CD14-positive monocyte (primary cell): ENCODE data around the gene CCL18. TPM values are rescaled to one million over a fixed set of nuclear protein-coding genes. Genes with fewer than 3 reads are reported as not detected.

Experiments used
- DNase-seq, 3 donors: peaks; one replicate each; pipeline ENCODE4 v3.0.0-alpha.2; 2011 to 2022
- H2AFZ ChIP-seq: 2 replicates; pipeline ENCODE4 v1.6.0; 2012; ENCODE audit warnings: mild to moderate bottlenecking, low read depth, low read length, inconsistent platforms; ENCODE audit not compliant: insufficient read depth, poor library complexity, severe bottlenecking
- H3K27ac ChIP-seq, 2 donors: 1 replicate in 1 of 2; 2 replicates in 1 of 2; pipeline ENCODE4 v1.5.1; 2012 to 2013; ENCODE audit warnings: low read length in 2 of 2, control low read depth in 1 of 2, inconsistent platforms in 1 of 2, low read depth in 1 of 2, mild to moderate bottlenecking in 1 of 2
- H3K27me3 ChIP-seq, 2 donors: one replicate each; pipeline versions ENCODE4 v1.6.0 to v1.6.1; 2011 to 2013; ENCODE audit warnings: low read length in 2 of 2; ENCODE audit not compliant: control insufficient read depth in 2 of 2, insufficient read depth in 2 of 2
- H3K36me3 ChIP-seq, 2 donors: replicated peaks in 1 of 2; 1 replicate in 1 of 2; 2 replicates in 1 of 2; pipeline versions ENCODE4 v1.5.1 to v1.6.1; 2012 to 2013; ENCODE audit warnings: low read length in 2 of 2, control low read depth in 1 of 2, inconsistent platforms in 1 of 2, mild to moderate bottlenecking in 1 of 2; ENCODE audit not compliant: insufficient read depth in 2 of 2, control insufficient read depth in 1 of 2
- H3K4me1 ChIP-seq, 2 donors: 1 replicate in 1 of 2; 2 replicates in 1 of 2; pipeline versions ENCODE4 v1.5.1 to v1.6.1; 2012 to 2013; ENCODE audit warnings: low read length in 2 of 2, control low read depth in 1 of 2, inconsistent platforms in 1 of 2, mild to moderate bottlenecking in 1 of 2, moderate library complexity in 1 of 2; ENCODE audit not compliant: insufficient read depth in 2 of 2, control insufficient read depth in 1 of 2
- H3K4me2 ChIP-seq: replicated peaks from 2 replicates; pipeline ENCODE3; 2012; ENCODE audit warnings: low read length, moderate library complexity, mild to moderate bottlenecking; ENCODE audit not compliant: poor library complexity, severe bottlenecking; ENCODE audit errors: extremely low read depth
- H3K4me3 ChIP-seq, 3 experiments: fragments of 200-600 bp in 1 of 3; sonication (generic) in 1 of 3; replicated peaks in 1 of 3; 1 replicate in 2 of 3; 2 replicates in 1 of 3; pipeline ENCODE4 v1.5.1; 2011 to 2013; ENCODE audit warnings: low read length in 3 of 3, mild to moderate bottlenecking in 3 of 3, control low read depth in 2 of 3, low read depth in 2 of 3, inconsistent platforms in 1 of 3, moderate library complexity in 1 of 3
- H3K79me2 ChIP-seq: 2 replicates; pipeline ENCODE4 v1.6.0; 2012; ENCODE audit warnings: mild to moderate bottlenecking, control low read depth, inconsistent platforms, low read length, moderate library complexity; ENCODE audit not compliant: insufficient read depth
- H3K9ac ChIP-seq: 2 replicates; pipeline ENCODE4 v1.6.0; 2017; ENCODE audit warnings: low read length, mild to moderate bottlenecking; ENCODE audit not compliant: insufficient read depth, poor library complexity, severe bottlenecking
- H3K9me3 ChIP-seq, 2 donors: replicated peaks in 1 of 2; 1 replicate in 1 of 2; 2 replicates in 1 of 2; pipeline versions ENCODE4 v1.5.1 to v1.6.1; 2012 to 2013; ENCODE audit warnings: low read length in 2 of 2, control low read depth in 1 of 2; ENCODE audit not compliant: control insufficient read depth in 1 of 2, insufficient read depth in 1 of 2
- H4K20me1 ChIP-seq: 2 replicates; pipeline ENCODE4 v1.6.0; 2012; ENCODE audit warnings: mild to moderate bottlenecking, low read length, control low read depth, moderate library complexity; ENCODE audit not compliant: insufficient read depth
- H3K27ac Mint-ChIP-seq, 7 donors: one replicate each; pipeline ENCODE4 v1.8.0; 2020; ENCODE audit warnings: mild to moderate bottlenecking in 7 of 7, mixed read lengths in 7 of 7, moderate library complexity in 6 of 7, inconsistent platforms in 2 of 7
- H3K27me3 Mint-ChIP-seq, 3 donors: one replicate each; pipeline ENCODE4 v1.8.0; 2021 to 2022; ENCODE audit warnings: low read depth in 3 of 3, mild to moderate bottlenecking in 3 of 3, mixed read lengths in 3 of 3, moderate library complexity in 3 of 3, inconsistent platforms in 1 of 3
- H3K36me3 Mint-ChIP-seq, 2 donors: one replicate each; pipeline ENCODE4 v1.8.0; 2020; ENCODE audit warnings: mixed read lengths in 2 of 2, inconsistent platforms in 1 of 2, mild to moderate bottlenecking in 1 of 2
- H3K4me1 Mint-ChIP-seq: one replicate; pipeline ENCODE4 v1.8.0; 2020; ENCODE audit warnings: mild to moderate bottlenecking, mixed read lengths
- H3K4me3 Mint-ChIP-seq, 2 donors: one replicate each; pipeline ENCODE4 v1.8.0; 2020; ENCODE audit warnings: mild to moderate bottlenecking in 2 of 2, mixed read lengths in 2 of 2, moderate library complexity in 1 of 2
- H3K9me3 Mint-ChIP-seq, 7 donors: one replicate each; pipeline ENCODE4 v1.8.0; 2020 to 2022; ENCODE audit warnings: mixed read lengths in 7 of 7, mild to moderate bottlenecking in 6 of 7, moderate library complexity in 6 of 7, inconsistent platforms in 2 of 7
- CTCF ChIP-seq: fragments of 200-600 bp; IDR thresholded peaks from one replicate; pipeline ENCODE4 v1.8.0; 2022; ENCODE audit warnings: antibody characterized with exemption, mild to moderate bottlenecking
- WGBS: methylation state at CpG from one replicate; pipeline ENCODE4 v1.1.5; 2013; ENCODE audit warnings: missing lambda C conversion rate; ENCODE audit not compliant: insufficient coverage; 5-methylcytosine and 5-hydroxymethylcytosine counted together
- intact Hi-C, 2 donors: fragments of 100-400 bp; cut with micrococcal nuclease; formaldehyde crosslinking; loops; one replicate each; pipeline versions ENCODE4 v1.15.0 to v1.15.1; 2023
- polyA plus RNA-seq, 3 donors: library from polyadenylated mRNA; depleted of rRNA in 1 of 3; unstranded in 2 of 3; stranded (reverse) in 1 of 3; fragments of 300-500 nt in 2 of 3; fragments of >200 nt in 1 of 3; fragmentation: Illumina TruSeq in 2 of 3; gene quantifications; 1 replicate in 2 of 3; 2 replicates in 1 of 3; pipeline ENCODE4 v1.2.3, GENCODE V29; 2012 to 2021

Gene CCL18
- polyA plus RNA-seq, 3 donors: not detected

DNA sequence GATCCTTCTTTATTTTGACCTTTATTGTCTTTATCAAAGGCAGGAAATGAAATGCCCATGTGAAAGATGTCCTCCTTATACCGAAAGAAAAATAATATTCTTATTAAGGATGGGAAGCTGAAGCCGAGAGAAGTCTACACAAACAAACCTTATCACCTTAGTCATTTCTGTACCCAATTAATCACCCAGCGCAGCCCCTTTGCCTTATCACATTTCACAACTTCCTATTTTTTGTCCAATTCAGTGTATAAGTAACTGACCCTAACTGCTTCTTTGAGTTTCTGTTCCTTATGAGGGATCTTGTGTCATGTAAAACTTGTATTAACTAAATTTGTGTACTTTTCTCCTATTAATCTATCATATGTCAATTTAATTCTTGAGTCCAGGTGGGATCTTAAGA lies 29.9 kb upstream of the CCL18 start:
- peaks cover 36 to 51% of the 10 kb centered on the region in 2 donors for H3K4me1 ChIP-seq
- Mint-ChIP-seq H3K27me3 (peaks cover 0 to 2% (median 2%) of the 10 kb centered on the region in 3 donors), H3K27ac (peak overlapping the region in 6 of 7 donors; percentile 7 to 47 (median 17)), H3K4me3 (peak overlapping the region in 1 of 2 donors; percentile 49), H3K4me1 (peaks cover 48% of the 10 kb centered on the region), H3K9me3 (peaks cover 0 to 3% (median 0%) of the 10 kb centered on the region in 7 donors), H3K36me3 (no peaks in the 10 kb centered on the region)
- DNase-seq: peak; percentile 69 to 83 (median 74)
- no peaks in the 10 kb centered on the region for H3K27me3 ChIP-seq
- H3K9ac ChIP-seq: no peak overlapping the region
- intact Hi-C loops: loop anchor here in 1 of 2 donors (5.0 kb wide), 1 partner anchor 98 kb away; no protein-coding TSS in a partner anchor
- H3K36me3 ChIP-seq: no peaks in the 10 kb centered on the region
- H3K4me3 ChIP-seq: no peak overlapping the region
- H3K27ac ChIP-seq: peak overlapping the region in 1 of 2 donors; percentile 1
- no peaks in the 10 kb centered on the region for H3K79me2 ChIP-seq
- H4K20me1 ChIP-seq: no peaks in the 10 kb centered on the region
- WGBS: no CpG with 5 or more reads among the region's 3 CpGs
- peak overlapping the region; percentile 38 for H3K4me2 ChIP-seq
- H2AFZ ChIP-seq: no peak overlapping the region
- H3K9me3 ChIP-seq: no peaks in the 10 kb centered on the region
- TF ChIP-seq CTCF: no peak

DNA sequence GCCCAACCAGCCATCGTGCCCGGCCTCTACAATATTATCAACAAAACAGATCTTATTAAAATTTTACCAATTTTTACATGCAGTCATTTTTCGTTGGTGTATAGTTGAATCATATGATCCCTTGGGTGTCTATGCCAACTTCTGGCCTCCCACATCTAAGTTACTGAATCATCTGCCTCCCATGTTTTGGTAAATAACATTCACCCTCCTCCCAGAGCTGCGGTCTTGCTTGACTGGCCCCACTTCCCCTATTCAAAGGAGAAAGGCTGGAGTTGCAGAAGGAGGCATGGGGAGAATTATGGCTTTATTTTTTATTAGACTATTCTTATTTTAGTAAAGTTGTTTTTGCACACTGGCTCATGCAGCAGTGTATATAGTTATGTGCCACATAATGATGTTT lies 27.8 kb upstream of the CCL18 start:
- intact Hi-C loops: loop anchor here in 1 of 2 donors (5.0 kb wide), 1 partner anchor 46 kb away; no protein-coding TSS in a partner anchor
- H3K9me3 Mint-ChIP-seq: peaks cover 0 to 2% (median 0%) of the 10 kb centered on the region in 7 donors
- Histone ChIP-seq H3K9me3 (no peaks in the 10 kb centered on the region), H3K79me2 (no peaks in the 10 kb centered on the region), H3K4me2 (no peak overlapping the region), H2AFZ (no peak overlapping the region), H3K4me1 (peaks cover 36 to 51% of the 10 kb centered on the region in 2 donors), H3K36me3 (no peaks in the 10 kb centered on the region), H4K20me1 (no peaks in the 10 kb centered on the region), H3K9ac (no peak overlapping the region), H3K27ac (peak overlapping the region in 1 of 2 donors; percentile 45), H3K4me3 (no peak overlapping the region), H3K27me3 (no peaks in the 10 kb centered on the region)
- H3K4me1 Mint-ChIP-seq: peaks cover 46% of the 10 kb centered on the region
- no peak overlapping the region for H3K4me3 Mint-ChIP-seq
- H3K27ac Mint-ChIP-seq: peak overlapping the region; percentile 70 to 92 (median 88)
- WGBS: no CpG with 5 or more reads among the region's 4 CpGs
- no peaks in the 10 kb centered on the region for H3K36me3 Mint-ChIP-seq
- TF ChIP-seq CTCF: no peak
- peaks cover 0 to 2% (median 2%) of the 10 kb centered on the region in 3 donors for H3K27me3 Mint-ChIP-seq
- peak; percentile 55 to 78 (median 63) for DNase-seq
